Endometrial microvascular endothelial cells (primary cell): ENCODE results near the gene TMED7. TPM values are rescaled to one million over a fixed set of nuclear protein-coding genes. Genes with fewer than 3 reads are reported as not detected.

Experiments
- in situ Hi-C: cut with HindIII; loops from 2 replicates; pipeline ENCODE4 v1.10.0; 2017; ENCODE audit warnings: low sequenced_read_pairs, low pct_unique_long_range_greater_than_20kb; ENCODE audit errors: inconsistent ontology term
- total RNA-seq: library from RNA; depleted of rRNA; stranded (reverse); fragments of >200 nt; gene quantifications from one replicate; pipeline ENCODE4 v1.2.3, GENCODE V29; 2015; ENCODE audit errors: inconsistent ontology term

The TMED7 gene
- total RNA-seq, 1 donor from 2014 or later = 97.7 TPM

DNA sequence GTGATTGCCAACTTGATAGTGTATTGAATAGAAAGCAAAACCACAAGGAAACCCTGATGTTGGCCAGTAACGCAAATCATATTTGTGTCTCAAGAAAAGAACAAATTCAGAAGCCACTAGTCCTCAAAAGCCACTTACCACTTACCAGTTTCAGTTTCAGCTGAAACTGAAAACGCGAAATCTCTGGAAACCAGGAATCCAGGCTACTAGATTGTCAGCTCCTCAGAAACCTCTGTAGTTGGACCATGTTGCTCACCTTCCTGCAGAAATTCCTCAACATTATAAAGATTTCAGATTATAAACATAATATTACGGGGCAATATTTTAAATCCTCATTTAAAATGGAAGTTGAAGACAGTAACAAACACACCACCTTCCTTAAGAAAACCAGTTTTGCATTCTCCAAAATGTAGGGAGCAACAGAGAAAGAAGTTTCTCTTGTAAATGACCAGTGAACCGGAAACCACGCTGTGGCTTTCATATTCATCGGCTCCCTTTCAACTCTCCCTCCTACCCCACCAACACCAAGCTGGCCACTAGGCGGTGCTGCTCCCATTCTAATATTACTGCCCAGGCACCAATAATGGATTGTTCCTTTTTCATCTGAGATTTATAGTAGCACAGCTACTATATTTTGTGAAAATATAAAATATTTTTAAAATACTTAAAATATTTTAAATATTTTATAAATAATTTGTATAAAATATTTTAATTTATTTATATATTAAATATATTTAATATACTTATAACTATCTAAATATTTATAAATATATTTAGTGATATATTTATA is 8.7 kb upstream of the TMED7 start:
- in situ Hi-C loops = no loop called here

DNA sequence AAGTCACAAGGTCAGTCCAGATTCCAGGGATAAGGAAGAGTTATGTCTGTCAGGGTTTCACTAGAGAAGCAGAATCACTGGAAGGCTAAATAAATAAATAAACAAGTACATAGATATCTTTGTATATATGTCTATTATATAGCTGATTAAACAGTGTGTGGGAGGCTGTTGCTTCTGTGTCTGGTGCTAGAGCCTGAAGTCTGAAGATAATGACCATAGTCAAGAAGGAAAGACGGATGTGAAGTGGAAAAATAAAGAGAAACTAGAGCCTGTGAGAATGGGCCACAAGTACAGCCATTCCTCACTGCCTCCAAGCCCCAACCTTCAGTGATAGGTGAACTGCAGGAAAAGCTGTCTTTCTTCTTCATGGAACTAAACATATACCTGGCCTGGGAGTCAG is 4.1 kb upstream of the TMED7 start:
- in situ Hi-C loops = no loop called here

GRCh38 chr5:115627295-115627865 is 1.5 kb upstream of the TMED7 start:
- in situ Hi-C loops = no loop called here

DNA sequence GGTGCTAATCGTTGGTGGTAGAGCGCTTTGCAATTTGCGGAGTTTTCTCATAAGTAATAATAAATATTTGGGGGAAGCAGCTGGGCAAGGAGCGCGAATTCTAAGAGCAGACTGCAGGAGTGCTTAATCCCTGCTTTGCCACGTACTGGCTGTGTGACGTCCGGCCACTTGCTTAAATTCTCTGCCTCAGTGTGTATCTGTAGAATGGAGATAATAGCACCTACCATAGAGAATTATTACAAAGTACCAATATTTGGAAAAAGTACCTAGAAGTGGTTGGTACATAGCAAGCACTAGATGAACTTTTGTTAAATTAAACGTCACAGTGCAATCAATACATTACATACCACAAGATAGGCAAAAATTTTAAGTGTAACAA is 598 bp upstream of the TMED7 start:
- in situ Hi-C loops = no loop called here

DNA sequence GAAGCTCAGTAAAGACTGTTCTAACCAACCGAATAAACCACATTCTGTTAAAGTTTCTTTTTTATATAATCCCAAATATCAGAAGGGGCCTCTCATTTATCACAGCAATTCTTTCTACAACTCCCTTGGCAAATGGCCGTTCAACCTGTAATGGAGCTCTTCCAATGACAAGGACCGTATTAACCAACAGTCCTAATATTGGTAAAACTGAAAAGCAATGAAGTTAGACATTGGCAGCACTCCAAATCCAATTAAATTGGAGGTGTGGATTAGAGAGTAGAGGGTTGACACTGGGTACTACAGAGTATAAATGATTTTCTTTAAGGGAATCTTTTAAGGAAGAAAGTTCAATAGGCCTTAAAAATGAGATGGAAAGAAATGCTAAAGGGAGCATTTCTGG is 842 bp downstream of the TMED7 start:
- in situ Hi-C loops = no loop called here

DNA sequence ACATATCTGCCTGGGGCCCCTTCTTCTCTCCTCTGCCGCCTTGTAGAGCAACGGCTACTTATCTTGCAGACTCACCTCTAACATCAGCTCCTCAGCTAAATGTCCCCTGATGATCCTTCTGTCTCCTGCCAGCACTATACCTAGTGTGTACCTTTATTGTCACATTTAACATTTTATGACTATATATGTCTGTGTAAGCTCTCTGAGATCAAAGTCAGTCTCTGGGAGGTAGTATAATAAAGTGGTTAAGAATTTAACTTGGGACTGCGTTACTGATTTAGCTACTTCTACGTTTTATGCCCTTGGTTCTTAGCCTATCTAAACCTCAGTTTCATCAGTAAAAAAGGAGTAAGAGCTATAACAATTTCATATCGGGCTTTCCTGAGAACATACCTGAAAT is 2.2 kb downstream of the TMED7 start:
- in situ Hi-C loops = no loop called here

GRCh38 chr5:115621365-115621900 is 4.4 kb downstream of the TMED7 start:
- in situ Hi-C loops = no loop called here

DNA sequence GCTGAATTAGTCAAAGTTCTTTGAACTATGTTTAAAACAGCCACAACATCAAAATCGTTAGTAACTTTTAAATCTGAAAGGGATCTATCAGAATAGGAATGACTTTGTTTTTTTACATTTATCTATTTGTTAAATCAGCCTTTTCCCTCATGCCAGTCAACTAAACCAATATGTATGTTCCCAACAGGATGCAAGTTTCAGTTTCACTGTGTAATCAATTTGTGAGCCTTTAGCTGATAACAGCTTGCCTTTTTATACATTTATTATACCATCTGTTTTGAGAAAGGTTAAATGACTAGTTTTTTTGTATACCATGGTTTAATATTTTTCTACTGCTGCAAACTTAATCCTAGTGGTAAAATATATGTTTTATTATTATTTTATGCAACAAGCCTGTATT is 8.9 kb downstream of the TMED7 start:
- in situ Hi-C loops = no loop called here

DNA sequence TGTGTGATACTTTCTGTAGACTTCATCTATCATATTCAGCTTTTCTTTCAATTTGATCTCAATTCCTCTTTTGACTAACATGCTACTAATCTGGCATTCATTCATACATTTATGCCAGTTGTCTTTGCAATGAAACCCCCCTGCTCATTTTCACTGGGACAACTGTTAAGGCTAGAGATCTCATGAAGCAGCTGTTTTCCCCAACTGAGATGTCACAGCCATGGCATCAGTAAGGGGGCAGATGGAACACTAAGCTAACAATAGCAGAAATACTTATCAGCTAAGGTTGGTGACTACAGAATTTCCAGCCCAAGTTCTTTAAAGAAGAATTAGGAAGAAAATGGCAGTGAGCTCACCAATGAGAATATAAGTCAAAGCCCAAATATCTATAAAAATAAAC is 9.4 kb downstream of the TMED7 start:
- in situ Hi-C loops = no loop called here

- in situ Hi-C loops = no loop called here
Observed at GRCh38 chr5:115611873-115612272, 14.0 kb downstream of the TMED7 start.

GRCh38 chr5:115607935-115608334 is 17.9 kb downstream of the TMED7 start:
- in situ Hi-C loops = no loop called here

GRCh38 chr5:115605436-115605835 is 20.4 kb downstream of the TMED7 start:
- in situ Hi-C loops = no loop called here

DNA sequence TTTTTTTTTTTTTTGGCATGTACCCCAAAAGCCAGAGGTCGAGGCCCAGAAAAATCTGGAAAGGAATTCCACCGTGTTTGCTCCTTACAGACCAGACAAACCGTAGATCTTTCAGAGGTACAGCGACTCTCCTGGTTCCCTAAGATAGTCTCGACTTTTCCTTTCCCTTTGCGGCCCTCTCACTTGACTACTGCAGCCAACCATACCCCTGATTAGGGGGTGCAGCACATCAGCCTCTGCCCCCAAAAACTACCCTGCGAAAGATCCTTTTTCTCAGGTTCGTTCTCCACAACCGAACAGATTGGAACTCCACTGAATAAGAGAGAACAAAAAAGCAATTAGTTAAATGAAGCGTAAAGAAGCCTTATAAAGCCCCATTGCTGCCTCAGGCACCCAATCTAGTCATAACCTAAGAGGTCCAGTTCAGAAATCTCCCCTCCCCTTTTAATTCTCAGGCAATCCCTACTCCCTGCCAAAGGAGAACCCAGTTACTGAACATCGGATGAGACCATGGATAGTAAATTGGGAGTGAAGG is 23.2 kb downstream of the TMED7 start:
- in situ Hi-C loops = no loop called here

- in situ Hi-C loops = no loop called here
Observed at GRCh38 chr5:115601701-115602590, 23.9 kb downstream of the TMED7 start, which contains the start of gene TICAM2. TICAM2 (minus strand) TSS chr5:115602479; CDS start chr5:115581256, 21,223 bp downstream.

DNA sequence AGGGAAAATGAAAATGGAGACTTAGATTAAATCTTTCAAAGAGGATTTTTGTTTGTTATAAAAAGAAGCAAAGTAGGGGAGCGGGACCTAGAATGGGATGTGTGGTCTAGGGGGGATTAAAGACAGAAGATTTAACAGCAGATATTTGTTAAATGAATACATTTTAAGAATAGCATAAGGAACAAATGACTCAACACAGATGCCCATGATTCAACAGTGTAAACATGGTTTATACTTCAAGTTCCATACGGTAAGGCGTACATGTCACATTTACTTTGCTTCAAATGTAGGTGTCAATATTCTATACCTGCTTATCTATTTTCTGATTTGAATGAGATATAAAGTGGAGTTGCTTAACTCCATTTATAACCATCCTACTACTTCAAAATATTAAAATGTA is 25.1 kb downstream of the TMED7 start:
- in situ Hi-C loops = no loop called here

- in situ Hi-C loops = no loop called here
Observed at GRCh38 chr5:115599924-115600323, 25.9 kb downstream of the TMED7 start.

- in situ Hi-C loops = no loop called here
Observed at GRCh38 chr5:115599502-115599901, 26.3 kb downstream of the TMED7 start.

- in situ Hi-C loops = no loop called here
Observed at GRCh38 chr5:115594128-115595047, 31.4 kb downstream of the TMED7 start.
